DOHH2 (cell line): Measurements from ENCODE around the gene MAMDC2.

Experiments
- H3F3A ChIP-seq: fragments of 200-600 bp; sonication (generic), shearing (Covaris generic); 2 replicates; pipeline ENCODE4 v1.6.0; 2016; ENCODE audit warnings: antibody characterized with exemption, mild to moderate bottlenecking; ENCODE audit not compliant: control insufficient read depth, insufficient read depth
- H3K27ac ChIP-seq: fragments of 200-600 bp; sonication (generic); 2 replicates; pipeline ENCODE4 v1.5.1; 2014; ENCODE audit warnings: low read depth, mild to moderate bottlenecking, low read length, moderate library complexity
- H3K27me3 ChIP-seq: fragments of 200-600 bp; sonication (generic); 2 replicates; pipeline ENCODE4 v1.6.1; 2014; ENCODE audit warnings: mild to moderate bottlenecking, low read length, mixed read lengths; ENCODE audit not compliant: control insufficient read depth
- H3K36me3 ChIP-seq: fragments of 200-600 bp; sonication (generic); 2 replicates; pipeline ENCODE4 v1.6.1; 2014; ENCODE audit warnings: mild to moderate bottlenecking, low read length, moderate library complexity, mixed read lengths; ENCODE audit not compliant: control insufficient read depth
- H3K4me1 ChIP-seq: fragments of 200-600 bp; sonication (generic); 2 replicates; pipeline ENCODE4 v1.6.1; 2014; ENCODE audit warnings: mild to moderate bottlenecking, low read length, mixed read lengths; ENCODE audit not compliant: control insufficient read depth
- H3K4me2 ChIP-seq: fragments of 200-600 bp; sonication (generic); 2 replicates; pipeline ENCODE4 v1.6.0; 2014; ENCODE audit warnings: mild to moderate bottlenecking, low read length, moderate library complexity
- H3K4me3 ChIP-seq: fragments of 200-600 bp; sonication (generic); 2 replicates; pipeline ENCODE4 v1.5.1; 2014; ENCODE audit warnings: mild to moderate bottlenecking, low read length, mixed read lengths
- H3K79me2 ChIP-seq: fragments of 200-600 bp; sonication (generic); 2 replicates; pipeline ENCODE4 v1.6.1; 2014; ENCODE audit warnings: mild to moderate bottlenecking, low read length, mixed read lengths; ENCODE audit not compliant: control insufficient read depth
- H3K9me2 ChIP-seq: fragments of 200-600 bp; sonication (generic); replicated peaks from 2 replicates; pipeline ENCODE4 v1.6.1; 2014; ENCODE audit warnings: mild to moderate bottlenecking, low read length, mixed read lengths; ENCODE audit not compliant: control insufficient read depth
- H3K9me3 ChIP-seq: fragments of 200-600 bp; sonication (generic); 2 replicates; pipeline ENCODE4 v1.6.1; 2014; ENCODE audit warnings: antibody characterized with exemption, low read length, mixed read lengths; ENCODE audit not compliant: control insufficient read depth, insufficient read depth
- H4K20me1 ChIP-seq: fragments of 200-600 bp; sonication (generic); 2 replicates; pipeline ENCODE4 v1.6.0; 2014; ENCODE audit warnings: low read depth, mild to moderate bottlenecking, antibody characterized with exemption, low read length, moderate library complexity; ENCODE audit not compliant: control insufficient read depth, insufficient read depth
- EZH2phosphoT487 ChIP-seq: fragments of 200-600 bp; sonication (generic); IDR thresholded peaks from 2 replicates; pipeline ENCODE4 v1.6.1; 2017; ENCODE audit warnings: borderline replicate concordance, mild to moderate bottlenecking, antibody characterized with exemption, low read length, moderate library complexity, mixed read lengths
- TF ChIP-seq, protein P1 (sequence below): fragments of 200-600 bp; sonication (generic); IDR thresholded peaks from one replicate; pipeline ENCODE4 v1.5.1; 2014; ENCODE audit warnings: antibody characterized with exemption, mild to moderate bottlenecking, low read depth, low read length; ENCODE audit not compliant: poor library complexity, severe bottlenecking

Gene MAMDC2

DNA sequence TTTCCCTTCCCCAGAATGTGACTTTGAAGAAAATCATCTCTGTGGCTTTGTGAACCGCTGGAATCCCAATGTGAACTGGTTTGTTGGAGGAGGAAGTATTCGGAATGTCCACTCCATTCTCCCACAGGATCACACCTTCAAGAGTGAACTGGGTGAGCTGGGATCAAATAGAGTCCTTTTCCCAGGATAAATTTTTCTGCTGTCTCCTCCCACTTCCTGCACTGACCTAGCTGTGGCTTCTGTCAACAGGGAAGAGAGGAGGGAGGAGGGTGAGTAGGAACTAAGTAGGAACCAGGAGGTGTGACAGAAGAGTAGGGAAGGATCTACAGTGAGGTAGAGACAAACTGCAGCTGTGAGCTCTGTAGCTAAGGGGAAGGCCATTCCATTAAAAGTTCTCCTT is 69.3 kb downstream of the MAMDC2 start:
- Histone ChIP-seq H3K36me3 (no peaks in the 10 kb centered on the region), H3K9me3 (no peaks in the 10 kb centered on the region), H3K79me2 (no peaks in the 10 kb centered on the region), H4K20me1 (no peaks in the 10 kb centered on the region), H3K4me2 (no peak overlapping the region), H3K4me1 (no peaks in the 10 kb centered on the region), H3K9me2 (no peaks in the 10 kb centered on the region), H3K27me3 (peaks cover 2% of the 10 kb centered on the region), H3K27ac (no peak overlapping the region), H3K4me3 (no peak overlapping the region), H3F3A (no peaks in the 10 kb centered on the region)
- no peak for TF ChIP-seq EZH2phosphoT487
- TF ChIP-seq, protein P1, sequence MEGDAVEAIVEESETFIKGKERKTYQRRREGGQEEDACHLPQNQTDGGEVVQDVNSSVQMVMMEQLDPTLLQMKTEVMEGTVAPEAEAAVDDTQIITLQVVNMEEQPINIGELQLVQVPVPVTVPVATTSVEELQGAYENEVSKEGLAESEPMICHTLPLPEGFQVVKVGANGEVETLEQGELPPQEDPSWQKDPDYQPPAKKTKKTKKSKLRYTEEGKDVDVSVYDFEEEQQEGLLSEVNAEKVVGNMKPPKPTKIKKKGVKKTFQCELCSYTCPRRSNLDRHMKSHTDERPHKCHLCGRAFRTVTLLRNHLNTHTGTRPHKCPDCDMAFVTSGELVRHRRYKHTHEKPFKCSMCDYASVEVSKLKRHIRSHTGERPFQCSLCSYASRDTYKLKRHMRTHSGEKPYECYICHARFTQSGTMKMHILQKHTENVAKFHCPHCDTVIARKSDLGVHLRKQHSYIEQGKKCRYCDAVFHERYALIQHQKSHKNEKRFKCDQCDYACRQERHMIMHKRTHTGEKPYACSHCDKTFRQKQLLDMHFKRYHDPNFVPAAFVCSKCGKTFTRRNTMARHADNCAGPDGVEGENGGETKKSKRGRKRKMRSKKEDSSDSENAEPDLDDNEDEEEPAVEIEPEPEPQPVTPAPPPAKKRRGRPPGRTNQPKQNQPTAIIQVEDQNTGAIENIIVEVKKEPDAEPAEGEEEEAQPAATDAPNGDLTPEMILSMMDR = no peak

DNA sequence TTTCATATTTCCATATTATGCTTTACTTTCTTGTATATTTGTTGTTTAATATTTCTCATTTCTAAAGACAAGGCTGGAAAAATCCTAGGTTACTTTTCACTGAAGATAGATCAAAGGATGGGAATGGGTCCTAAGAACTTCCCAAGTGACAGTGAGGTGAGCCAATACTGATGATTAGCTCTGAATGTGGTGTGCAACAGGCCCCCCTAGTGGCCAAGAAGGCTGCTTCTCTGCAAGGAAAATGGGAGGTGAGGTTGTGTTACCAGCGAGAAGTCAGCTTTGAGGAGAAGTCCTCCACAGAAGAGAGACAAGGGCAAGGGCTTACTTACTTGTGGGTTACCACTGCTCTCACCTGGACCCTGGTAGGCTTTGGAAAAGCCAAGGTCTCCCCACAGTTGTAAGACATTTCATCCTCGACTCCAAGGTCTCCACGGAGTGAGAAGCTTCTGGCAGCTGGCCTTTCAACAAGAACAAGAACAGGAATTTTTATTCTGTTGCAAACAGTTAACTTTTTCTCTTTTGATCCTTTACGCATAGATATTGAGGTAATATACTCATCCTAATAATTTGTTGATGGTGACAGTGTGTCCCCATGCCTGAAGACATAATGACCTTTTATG is 69.9 kb downstream of the MAMDC2 start:
- Histone ChIP-seq H3K79me2 (no peaks in the 10 kb centered on the region), H4K20me1 (no peaks in the 10 kb centered on the region), H3K27ac (no peak overlapping the region), H3F3A (no peaks in the 10 kb centered on the region), H3K27me3 (no peaks in the 10 kb centered on the region; the same call in 1 of the 2 replicates), H3K9me2 (no peaks in the 10 kb centered on the region), H3K9me3 (no peaks in the 10 kb centered on the region), H3K4me2 (no peak overlapping the region), H3K4me3 (no peak overlapping the region), H3K4me1 (no peaks in the 10 kb centered on the region), H3K36me3 (no peaks in the 10 kb centered on the region)
- TF ChIP-seq EZH2phosphoT487 = no peak
- TF ChIP-seq, protein P1 = peak; percentile 81

DNA sequence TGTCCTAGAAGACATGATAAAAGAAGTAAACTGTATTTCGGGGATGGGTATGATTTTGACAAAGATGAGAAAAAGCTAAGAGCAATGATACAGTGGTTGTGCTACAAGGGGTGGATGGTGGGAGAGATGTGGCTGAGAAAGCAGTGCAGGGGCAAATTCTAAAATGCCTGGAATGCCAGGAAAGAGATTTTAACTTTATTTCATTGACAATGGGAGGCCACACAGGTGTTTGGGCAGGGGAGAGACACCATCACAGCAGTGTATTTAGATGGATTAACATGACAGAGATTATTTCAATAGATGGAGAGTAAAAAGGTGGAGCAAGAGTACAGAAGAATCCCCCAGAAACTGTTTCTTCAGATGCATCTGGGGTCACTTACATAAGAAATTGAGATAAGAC is 71.2 kb downstream of the MAMDC2 start:
- H4K20me1 ChIP-seq = no peaks in the 10 kb centered on the region
- no peaks in the 10 kb centered on the region for H3K9me3 ChIP-seq
- H3F3A ChIP-seq = no peaks in the 10 kb centered on the region
- no peak overlapping the region for H3K4me2 ChIP-seq
- no peaks in the 10 kb centered on the region for H3K79me2 ChIP-seq
- H3K36me3 ChIP-seq = no peaks in the 10 kb centered on the region
- no peaks in the 10 kb centered on the region for H3K4me1 ChIP-seq
- no peak overlapping the region for H3K27ac ChIP-seq
- TF ChIP-seq, protein P1 = no peak
- no peak for TF ChIP-seq EZH2phosphoT487
- no peaks in the 10 kb centered on the region for H3K9me2 ChIP-seq
- H3K27me3 ChIP-seq = no peaks in the 10 kb centered on the region; the same call in 1 of the 2 replicates
- H3K4me3 ChIP-seq = no peak overlapping the region
